ENCODE results near the gene ASTN1.

GRCh38 chr1:177023249-177023648, 141.3 kb downstream of the ASTN1 start:
- TF ChIP-seq CTCF (IDR thresholded peaks at IDR 0.05) (no peak), POLR2A (IDR thresholded peaks at IDR 0.05) (no peak)

Measured in heart left ventricle (tissue), 13 donors.